Gastrocnemius medialis (tissue), 4 donors: Measurements from ENCODE around the gene MMP28.

Source experiments
- POLR2A ChIP-seq, 2 donors: fragments of 450-650 bp; IDR thresholded peaks; one replicate each; pipeline ENCODE4 v1.6.1; 2017; ENCODE audit warnings: antibody characterized with exemption in 2 of 2, mild to moderate bottlenecking in 2 of 2, moderate library complexity in 2 of 2
- TF ChIP-seq, protein P1 (sequence below), 5 experiments: fragments of 450-650 bp in 3 of 5; fragments of 200-600 bp in 2 of 5; sonication (generic) in 2 of 5; IDR thresholded peaks in 4 of 5; conservative IDR thresholded peaks in 1 of 5; 1 replicate in 4 of 5; 2 replicates in 1 of 5; pipeline ENCODE4 v1.5.1; 2016 to 2019; ENCODE audit warnings: antibody characterized with exemption in 5 of 5, mild to moderate bottlenecking in 3 of 5, moderate library complexity in 3 of 5

DNA sequence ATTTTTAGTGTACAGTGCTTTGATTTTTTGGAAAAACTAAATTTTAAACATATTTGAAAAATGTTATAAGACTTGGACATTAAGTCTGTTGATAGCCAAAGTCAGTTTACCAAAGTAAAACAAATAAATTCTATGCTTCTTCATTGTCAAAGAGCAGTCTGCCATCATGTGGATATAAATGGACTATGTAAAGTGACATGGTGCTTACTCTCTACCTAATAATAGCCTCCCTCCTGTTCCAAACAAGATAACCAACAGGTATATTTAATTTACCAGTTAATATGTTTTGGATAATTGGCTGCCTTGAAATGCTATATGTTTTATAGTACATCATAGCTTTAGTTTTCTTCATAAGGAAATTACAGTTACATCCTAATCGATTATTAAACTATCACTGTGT, 29.8 kb upstream of the MMP28 start:
- TF ChIP-seq, protein P1, sequence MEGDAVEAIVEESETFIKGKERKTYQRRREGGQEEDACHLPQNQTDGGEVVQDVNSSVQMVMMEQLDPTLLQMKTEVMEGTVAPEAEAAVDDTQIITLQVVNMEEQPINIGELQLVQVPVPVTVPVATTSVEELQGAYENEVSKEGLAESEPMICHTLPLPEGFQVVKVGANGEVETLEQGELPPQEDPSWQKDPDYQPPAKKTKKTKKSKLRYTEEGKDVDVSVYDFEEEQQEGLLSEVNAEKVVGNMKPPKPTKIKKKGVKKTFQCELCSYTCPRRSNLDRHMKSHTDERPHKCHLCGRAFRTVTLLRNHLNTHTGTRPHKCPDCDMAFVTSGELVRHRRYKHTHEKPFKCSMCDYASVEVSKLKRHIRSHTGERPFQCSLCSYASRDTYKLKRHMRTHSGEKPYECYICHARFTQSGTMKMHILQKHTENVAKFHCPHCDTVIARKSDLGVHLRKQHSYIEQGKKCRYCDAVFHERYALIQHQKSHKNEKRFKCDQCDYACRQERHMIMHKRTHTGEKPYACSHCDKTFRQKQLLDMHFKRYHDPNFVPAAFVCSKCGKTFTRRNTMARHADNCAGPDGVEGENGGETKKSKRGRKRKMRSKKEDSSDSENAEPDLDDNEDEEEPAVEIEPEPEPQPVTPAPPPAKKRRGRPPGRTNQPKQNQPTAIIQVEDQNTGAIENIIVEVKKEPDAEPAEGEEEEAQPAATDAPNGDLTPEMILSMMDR (IDR thresholded peaks at IDR 0.05 in 4 of 5, conservative IDR thresholded peaks at IDR 0.05 in 1 of 5) = no peak
- no peak for TF ChIP-seq POLR2A (IDR thresholded peaks at IDR 0.05)
